IPS DF 6.9 (cell line): ENCODE measurements around the gene NRDE2.

Source experiments
- DNase-seq: peaks from one replicate; pipeline ENCODE4 v3.0.0-alpha.2; 2013; ENCODE audit warnings: low read depth, low spot score
- H3K27ac ChIP-seq: one replicate; pipeline ENCODE4 v1.5.1; 2013; ENCODE audit warnings: low read length, control low read depth
- H3K27me3 ChIP-seq: 2 replicates; pipeline ENCODE4 v1.6.1; 2013; ENCODE audit warnings: mild to moderate bottlenecking, low read length; ENCODE audit not compliant: control insufficient read depth, insufficient read depth
- H3K36me3 ChIP-seq: 2 replicates; pipeline ENCODE4 v1.6.1; 2013; ENCODE audit warnings: low read length; ENCODE audit not compliant: control insufficient read depth, insufficient read depth
- H3K4me1 ChIP-seq: 2 replicates; pipeline ENCODE4 v1.6.1; 2013; ENCODE audit warnings: low read length; ENCODE audit not compliant: control insufficient read depth, insufficient read depth
- H3K4me3 ChIP-seq: 2 replicates; pipeline ENCODE4 v1.5.1; 2013; ENCODE audit warnings: mild to moderate bottlenecking, low read length
- H3K9me3 ChIP-seq: 2 replicates; pipeline ENCODE4 v1.6.1; 2013; ENCODE audit warnings: low read length, inconsistent platforms; ENCODE audit not compliant: control insufficient read depth, insufficient read depth
- WGBS: extraction: QIAGEN DNeasy Blood & Tissue Kit; methylation state at CpG from one replicate; pipeline ENCODE4 v1.1.7; 2013; ENCODE audit warnings: mixed read lengths, missing lambda C conversion rate; ENCODE audit not compliant: insufficient read length, insufficient coverage; 5-methylcytosine and 5-hydroxymethylcytosine counted together

NRDE2 gene

GRCh38 chr14:90361865-90362557 is 30.3 kb upstream of the NRDE2 start:
- Histone ChIP-seq H3K4me1 (no peaks in the 10 kb centered on the region), H3K9me3 (no peaks in the 10 kb centered on the region), H3K36me3 (no peaks in the 10 kb centered on the region), H3K27me3 (no peaks in the 10 kb centered on the region), H3K27ac (no peak overlapping the region), H3K4me3 (no peak overlapping the region)
- DNase-seq: no peak
- WGBS: no CpG with 5 or more reads among the region's 7 CpGs

DNA sequence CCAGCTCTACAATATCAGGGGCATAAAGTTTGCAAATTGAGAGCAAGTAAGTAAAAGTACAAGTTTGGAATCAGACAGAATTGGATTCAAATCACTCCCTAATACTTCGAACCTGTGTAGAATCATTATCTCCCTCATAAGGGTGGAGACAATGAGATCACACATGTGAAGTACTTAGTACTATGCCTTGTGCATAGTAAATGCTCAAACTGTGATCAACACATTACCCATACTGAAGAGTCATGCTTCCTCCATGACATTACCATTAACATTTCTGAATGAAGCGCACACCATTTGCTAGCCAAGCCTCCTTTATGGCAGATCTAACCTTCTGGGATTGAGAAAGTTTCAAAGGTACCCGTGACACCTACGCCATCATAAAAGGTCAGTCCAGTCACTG is 26.6 kb upstream of the NRDE2 start:
- H3K9me3 ChIP-seq: no peaks in the 10 kb centered on the region
- H3K36me3 ChIP-seq: no peaks in the 10 kb centered on the region
- no CpG with 5 or more reads among the region's 4 CpGs for WGBS
- H3K27me3 ChIP-seq: no peaks in the 10 kb centered on the region
- H3K27ac ChIP-seq: no peak overlapping the region
- DNase-seq: no peak
- no peaks in the 10 kb centered on the region for H3K4me1 ChIP-seq
- no peak overlapping the region for H3K4me3 ChIP-seq

DNA sequence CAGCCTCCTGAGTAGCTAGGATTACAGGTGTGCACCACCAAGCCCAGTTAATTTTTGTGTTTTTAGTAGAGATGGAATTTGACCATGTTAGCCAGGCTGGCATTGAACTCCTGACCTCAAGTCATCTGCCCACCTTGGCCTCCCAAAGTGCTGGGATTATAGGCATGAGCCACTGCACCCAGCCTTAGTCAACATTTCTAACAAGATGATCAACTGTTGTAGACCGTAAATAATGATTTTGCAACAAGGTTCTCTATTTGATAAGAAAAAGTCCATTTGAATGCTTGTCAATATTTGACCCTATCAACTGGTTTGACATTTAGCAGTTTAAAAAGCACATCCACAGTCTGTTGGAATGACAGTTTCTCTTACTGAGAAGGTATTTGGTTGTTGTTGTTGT is 25.2 kb upstream of the NRDE2 start:
- Histone ChIP-seq H3K4me1 (no peaks in the 10 kb centered on the region), H3K27me3 (no peaks in the 10 kb centered on the region), H3K4me3 (no peak overlapping the region), H3K9me3 (no peaks in the 10 kb centered on the region), H3K27ac (no peak overlapping the region), H3K36me3 (no peaks in the 10 kb centered on the region)
- WGBS: no CpG with 5 or more reads among the region's 1 CpG
- DNase-seq: no peak

- no peak overlapping the region for H3K27ac ChIP-seq
- H3K4me1 ChIP-seq: no peaks in the 10 kb centered on the region
- H3K9me3 ChIP-seq: no peaks in the 10 kb centered on the region
- WGBS: no CpG with 5 or more reads among the region's 8 CpGs
- no peaks in the 10 kb centered on the region for H3K27me3 ChIP-seq
- H3K4me3 ChIP-seq: no peak overlapping the region
- no peak for DNase-seq
- no peaks in the 10 kb centered on the region for H3K36me3 ChIP-seq
These were observed 24.1 kb upstream of the NRDE2 start for GRCh38 chr14:90355540-90356518.

- Histone ChIP-seq H3K4me1 (no peaks in the 10 kb centered on the region), H3K27me3 (no peaks in the 10 kb centered on the region), H3K27ac (no peak overlapping the region), H3K9me3 (no peaks in the 10 kb centered on the region), H3K36me3 (no peaks in the 10 kb centered on the region), H3K4me3 (no peak overlapping the region)
- DNase-seq: no peak
- WGBS: no CpG with 5 or more reads among the region's 16 CpGs
These were observed 23.0 kb upstream of the NRDE2 start for GRCh38 chr14:90354551-90355298.

- no peak overlapping the region for H3K27ac ChIP-seq
- no CpG with 5 or more reads among the region's 4 CpGs for WGBS
- no peak overlapping the region for H3K4me3 ChIP-seq
- H3K9me3 ChIP-seq: no peaks in the 10 kb centered on the region
- no peaks in the 10 kb centered on the region for H3K27me3 ChIP-seq
- H3K36me3 ChIP-seq: no peaks in the 10 kb centered on the region
- no peak for DNase-seq
- no peaks in the 10 kb centered on the region for H3K4me1 ChIP-seq
These were observed 18.0 kb upstream of the NRDE2 start for GRCh38 chr14:90349739-90350138.

- no peaks in the 10 kb centered on the region for H3K4me1 ChIP-seq
- no peak overlapping the region for H3K4me3 ChIP-seq
- DNase-seq: no peak
- no CpG with 5 or more reads among the region's 2 CpGs for WGBS
- H3K27ac ChIP-seq: no peak overlapping the region
- H3K9me3 ChIP-seq: no peaks in the 10 kb centered on the region
- no peaks in the 10 kb centered on the region for H3K27me3 ChIP-seq
- H3K36me3 ChIP-seq: no peaks in the 10 kb centered on the region
These were observed 16.5 kb upstream of the NRDE2 start for GRCh38 chr14:90348270-90348669.

- H3K27me3 ChIP-seq: no peaks in the 10 kb centered on the region
- no peak overlapping the region for H3K27ac ChIP-seq
- H3K4me3 ChIP-seq: no peak overlapping the region
- no peak for DNase-seq
- no peaks in the 10 kb centered on the region for H3K4me1 ChIP-seq
- H3K9me3 ChIP-seq: no peaks in the 10 kb centered on the region
- H3K36me3 ChIP-seq: no peaks in the 10 kb centered on the region
These were observed 13.5 kb upstream of the NRDE2 start for GRCh38 chr14:90345239-90345557.

DNA sequence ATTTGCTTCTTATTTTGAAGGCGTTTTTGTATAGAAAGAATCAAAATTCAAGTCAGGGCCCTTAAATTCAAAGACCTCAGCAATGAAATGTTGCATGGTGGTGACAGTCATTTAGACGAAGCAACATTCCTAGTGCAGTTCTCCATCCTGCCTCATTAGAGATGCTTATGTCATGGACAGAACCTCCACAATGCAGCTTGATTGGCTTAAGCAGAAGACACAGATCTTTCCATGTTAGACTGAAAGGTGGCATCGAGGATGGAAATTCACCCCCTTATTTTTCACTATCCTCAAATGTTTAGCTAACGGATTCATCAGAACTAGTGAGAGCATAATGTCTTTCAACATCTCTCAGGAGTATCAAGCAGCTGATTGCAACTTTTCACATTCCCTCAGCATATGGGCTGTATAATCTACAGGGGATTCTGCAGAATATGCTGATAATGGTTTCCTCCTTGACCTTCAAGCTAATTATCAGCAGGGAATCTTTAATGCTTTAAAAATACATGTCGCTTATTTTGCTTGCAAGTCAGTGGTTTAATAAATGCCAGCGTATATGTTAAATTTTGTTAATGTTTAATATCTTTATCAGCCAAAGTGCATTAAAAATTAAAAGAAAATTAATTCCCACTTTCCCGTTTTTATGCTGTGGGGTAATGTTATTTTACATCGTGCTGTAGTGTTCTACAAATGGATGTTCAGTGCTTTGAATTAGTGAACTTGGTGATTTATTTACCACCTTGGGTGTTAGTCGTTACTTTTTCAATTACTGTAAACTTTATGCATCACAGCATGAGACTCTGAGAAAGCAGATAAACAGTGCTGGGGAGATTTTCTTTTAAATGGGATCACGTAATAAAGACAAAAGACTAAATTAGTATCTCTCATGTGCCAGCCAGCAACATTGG is 12.8 kb upstream of the NRDE2 start:
- H3K4me3 ChIP-seq: no peak overlapping the region

DNA sequence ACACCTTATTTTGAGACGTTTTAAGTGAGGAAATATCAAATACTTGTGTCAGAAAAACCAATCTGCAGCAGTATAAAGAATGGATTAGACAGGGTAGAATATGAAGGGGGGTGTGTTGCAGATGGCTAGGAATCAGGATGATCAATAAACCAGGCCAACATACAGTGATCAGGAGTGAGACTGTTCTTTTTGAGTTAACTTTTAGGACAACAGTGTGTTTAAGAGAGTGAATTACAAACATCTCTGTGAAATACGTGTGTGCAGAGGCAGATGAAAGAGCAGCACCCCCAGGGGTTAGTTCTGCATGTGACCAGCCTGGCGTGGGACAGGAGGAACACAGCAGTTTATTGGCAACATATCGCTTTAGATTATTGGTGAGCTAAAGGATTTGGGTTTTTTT is 10.6 kb upstream of the NRDE2 start:
- DNase-seq: no peak
- Histone ChIP-seq H3K27me3 (no peaks in the 10 kb centered on the region), H3K27ac (no peak overlapping the region), H3K36me3 (no peaks in the 10 kb centered on the region), H3K4me3 (no peak overlapping the region), H3K9me3 (no peaks in the 10 kb centered on the region), H3K4me1 (no peaks in the 10 kb centered on the region)
- WGBS: 100% methylated on average over 1 of the region's 4 CpGs

More for the DNA sequence above, 12.8 kb upstream of the NRDE2 start:
- Histone ChIP-seq H3K27me3 (no peaks in the 10 kb centered on the region), H3K36me3 (no peaks in the 10 kb centered on the region), H3K9me3 (no peaks in the 10 kb centered on the region), H3K27ac (no peak overlapping the region), H3K4me1 (no peaks in the 10 kb centered on the region)
- no peak for DNase-seq
- WGBS: no CpG with 5 or more reads among the region's 10 CpGs
